A172 (cell line): ENCODE measurements around the gene GPR132. TPM values are rescaled to one million over a fixed set of nuclear protein-coding genes. Genes with fewer than 3 reads are reported as not detected.
"Not testable (repeated sequence)": the region's sequence is repeated elsewhere in the genome, so short reads cannot be mapped to it uniquely, and the experiment has no call there.

Experiments used
- DNase-seq: peaks from one replicate; pipeline ENCODE4 v3.0.0-alpha.2; 2015; ENCODE audit warnings: low spot score
- total RNA-seq: library from RNA; depleted of rRNA; stranded (reverse); fragments of >200 nt; shearing (Covaris generic); gene quantifications from 2 replicates; pipeline ENCODE4 v1.2.3, GENCODE V29; 2014

The GPR132 gene
- total RNA-seq, 1 experiment from 2014 or later = not detected

DNA sequence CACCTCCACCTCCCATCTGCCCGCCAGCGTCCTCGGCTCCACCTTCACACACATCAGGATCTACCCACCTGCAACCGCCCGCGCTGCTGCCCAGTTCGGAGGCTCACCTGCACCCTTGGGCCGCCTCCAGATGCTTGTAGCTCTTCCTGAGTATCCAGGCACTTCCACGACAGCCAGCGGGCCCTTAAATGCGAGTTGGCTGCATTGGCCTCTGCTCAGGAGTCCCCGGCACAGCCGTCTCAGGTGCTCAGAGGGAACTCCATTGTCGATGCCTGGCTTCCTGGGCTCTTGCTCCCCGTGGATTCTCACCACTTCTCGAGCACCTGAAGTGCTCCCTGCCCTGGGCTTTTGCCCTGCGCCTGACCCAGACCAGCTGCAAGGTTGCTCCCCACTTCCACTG, 22.4 kb downstream of the GPR132 start:
- no peak for DNase-seq

DNA sequence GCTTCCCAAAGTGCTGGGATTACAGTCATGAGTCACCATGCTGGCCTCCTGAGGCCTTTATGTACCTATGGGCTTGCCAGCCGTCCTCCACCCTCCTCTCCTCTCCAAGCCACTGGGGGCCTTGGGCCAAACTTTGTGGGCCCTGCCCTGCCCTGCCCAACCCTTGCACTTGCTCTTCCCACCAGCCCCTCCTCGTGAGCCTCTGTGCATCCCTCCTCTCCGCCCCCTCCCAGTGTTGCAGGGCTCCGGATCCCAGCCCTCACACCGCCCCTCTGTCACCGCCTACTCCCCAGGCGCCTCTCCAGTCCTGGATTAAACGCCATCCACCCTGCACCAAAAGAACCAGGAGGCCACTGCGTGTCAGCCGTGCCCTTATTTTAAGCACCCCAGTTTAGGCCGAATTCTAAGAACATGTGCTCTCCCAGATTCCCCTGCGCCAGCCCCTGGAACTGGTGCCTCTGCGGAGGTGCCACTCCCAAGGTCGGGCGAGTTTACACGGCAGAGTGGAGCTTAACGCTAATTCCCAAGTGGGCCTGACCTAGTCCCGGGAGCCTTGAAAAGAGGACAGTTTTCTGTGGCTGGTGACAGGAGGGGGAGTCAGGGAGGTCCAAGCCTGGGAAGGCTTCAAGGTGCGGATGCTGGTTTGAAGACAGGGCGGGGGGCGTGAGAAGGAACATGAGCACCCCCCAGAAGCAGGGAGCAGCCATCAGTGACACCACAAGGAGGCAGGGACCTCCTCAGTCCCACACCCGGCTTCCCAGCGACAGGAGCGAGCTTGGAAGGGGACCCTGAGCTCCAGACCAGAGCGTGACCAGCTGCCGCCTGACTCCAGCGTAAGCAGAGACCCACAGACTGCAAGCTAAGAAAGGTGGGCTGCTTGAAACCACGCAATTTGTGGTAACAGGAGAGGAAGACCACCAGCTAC, 23.1 kb downstream of the GPR132 start:
- no peak for DNase-seq

DNA sequence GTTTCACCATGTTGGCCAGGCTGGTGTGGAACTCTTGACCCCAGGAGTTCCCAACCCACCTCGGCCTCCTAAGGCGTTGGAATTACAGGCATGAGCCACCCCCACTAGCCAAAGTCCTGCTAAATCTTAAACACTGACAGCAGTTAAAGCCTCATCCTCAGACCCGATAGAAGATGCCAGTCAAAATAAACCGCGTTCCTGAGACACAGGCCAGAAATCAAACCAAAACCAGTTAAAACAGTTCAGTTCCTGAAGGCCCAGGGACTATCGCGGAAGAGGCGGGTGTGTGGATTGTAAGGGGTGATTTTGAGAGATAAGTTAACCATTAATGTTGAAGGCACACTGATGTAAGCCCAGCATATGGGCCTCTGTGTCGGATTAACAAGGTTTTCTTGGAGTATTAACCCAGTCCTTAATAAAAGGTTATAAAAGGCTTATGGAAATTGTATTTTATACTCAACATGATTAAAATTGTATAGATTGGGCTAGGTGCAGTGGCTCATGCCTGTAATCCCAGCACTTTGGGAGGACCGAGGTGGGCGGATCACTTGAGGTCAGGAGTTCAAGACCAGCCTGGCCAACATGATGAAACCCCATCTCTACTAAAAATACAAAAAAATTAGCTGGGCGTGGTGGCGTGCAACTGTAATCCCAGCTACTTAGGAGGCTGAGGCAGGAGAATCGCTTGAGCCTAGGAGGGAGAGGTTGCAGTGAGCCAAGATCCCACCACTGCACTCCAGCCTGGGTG, 25.6 kb downstream of the GPR132 start:
- DNase-seq = no peak

DNA sequence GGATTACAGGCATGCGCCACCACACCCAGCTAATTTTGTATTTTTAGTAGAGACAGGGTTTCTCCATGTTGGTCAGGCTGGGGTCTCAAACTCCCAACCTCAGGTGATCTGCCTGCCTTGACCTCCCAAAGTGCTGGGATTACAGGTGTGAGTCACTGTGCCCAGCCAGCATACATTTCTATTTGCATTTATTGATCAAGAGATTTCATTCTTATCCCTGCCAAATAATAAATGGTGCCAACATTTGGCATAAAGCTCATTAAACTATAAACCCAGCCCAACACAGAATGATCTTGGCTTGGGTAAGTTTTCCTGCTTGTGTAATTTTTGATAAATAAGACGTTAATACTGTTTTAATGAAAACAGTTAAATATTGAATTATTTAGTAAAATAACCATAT, 29.6 kb downstream of the GPR132 start:
- DNase-seq = not testable (repeated sequence)

DNA sequence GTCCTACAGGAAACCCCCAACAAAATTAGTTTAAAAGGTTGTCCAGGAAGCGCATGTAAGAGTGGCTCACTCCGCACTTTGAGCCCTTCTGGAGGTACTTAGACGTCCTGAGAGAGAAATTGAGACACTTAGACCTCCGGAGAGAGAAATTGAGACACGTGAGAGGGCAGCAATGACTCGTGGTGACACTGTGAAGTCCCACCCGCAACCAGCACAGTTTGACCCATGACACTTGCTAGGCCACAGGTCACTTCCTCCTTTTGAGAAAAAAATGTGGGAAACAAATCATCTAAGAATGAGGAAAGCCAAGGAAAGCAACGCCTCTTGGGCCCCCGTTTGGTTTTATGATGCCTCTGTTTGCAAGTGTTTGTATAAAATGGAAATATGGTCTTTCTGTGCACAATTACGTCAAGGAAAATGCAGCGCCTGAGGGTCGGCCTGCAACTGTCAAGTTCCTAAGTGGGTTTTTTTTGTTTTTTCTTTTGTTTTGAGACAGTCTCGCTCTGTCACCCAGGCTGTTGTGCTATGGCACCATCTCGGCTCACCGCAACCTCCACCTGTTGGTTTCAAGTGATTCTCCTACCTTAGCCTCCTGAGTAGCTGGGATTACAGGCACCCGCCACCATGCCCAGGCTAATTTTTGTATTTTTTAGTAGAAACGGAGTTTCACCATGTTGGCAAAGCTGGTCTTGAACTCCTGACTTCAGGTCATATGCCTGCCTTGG, 30.8 kb downstream of the GPR132 start:
- no peak for DNase-seq

DNA sequence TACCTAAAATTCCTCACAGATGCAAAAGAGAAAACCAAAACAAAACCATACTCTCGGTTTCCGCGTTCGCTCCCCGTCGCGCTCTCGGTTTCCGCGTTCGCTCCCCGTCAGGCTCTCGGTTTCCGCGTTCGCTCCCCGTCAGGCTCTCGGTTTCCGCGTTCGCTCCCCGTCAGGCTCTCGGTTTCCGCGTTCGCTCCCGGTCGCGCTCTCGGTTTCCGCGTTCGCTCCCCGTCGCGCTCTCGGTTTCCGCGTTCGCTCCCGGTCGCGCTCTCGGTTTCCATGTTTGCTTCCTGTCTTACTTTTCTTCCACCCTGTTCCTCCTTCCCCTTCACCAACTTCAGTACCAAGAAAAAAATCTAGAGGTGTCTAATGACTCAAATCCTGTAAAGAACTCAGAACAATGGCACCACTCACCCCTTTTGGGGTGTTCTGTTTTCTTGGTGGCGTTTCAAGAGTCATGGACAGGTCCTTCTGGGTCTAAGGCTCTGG, 31.8 kb downstream of the GPR132 start:
- not testable (repeated sequence) for DNase-seq

DNA sequence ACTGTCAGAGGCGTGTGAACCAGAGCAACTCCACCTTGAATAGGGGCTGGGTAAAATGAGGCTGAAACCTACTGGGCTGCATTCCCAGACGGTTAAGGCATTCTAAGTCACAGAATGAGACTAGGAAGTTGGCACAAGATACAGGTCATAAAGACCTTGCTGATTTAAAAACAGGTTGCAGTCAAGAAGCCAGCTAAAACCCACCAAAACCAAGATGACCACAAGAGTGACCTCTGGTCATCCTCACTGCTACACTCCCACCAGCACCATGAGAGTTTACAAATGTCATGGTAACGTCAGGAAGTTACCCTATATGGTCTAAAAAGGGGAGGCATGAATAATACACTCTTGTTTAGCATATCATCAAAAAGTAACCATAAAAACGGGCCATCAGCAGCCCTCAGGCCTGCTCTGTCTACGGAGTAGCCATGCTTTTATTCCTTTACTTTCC, 32.8 kb downstream of the GPR132 start:
- peak; percentile 64 for DNase-seq

DNA sequence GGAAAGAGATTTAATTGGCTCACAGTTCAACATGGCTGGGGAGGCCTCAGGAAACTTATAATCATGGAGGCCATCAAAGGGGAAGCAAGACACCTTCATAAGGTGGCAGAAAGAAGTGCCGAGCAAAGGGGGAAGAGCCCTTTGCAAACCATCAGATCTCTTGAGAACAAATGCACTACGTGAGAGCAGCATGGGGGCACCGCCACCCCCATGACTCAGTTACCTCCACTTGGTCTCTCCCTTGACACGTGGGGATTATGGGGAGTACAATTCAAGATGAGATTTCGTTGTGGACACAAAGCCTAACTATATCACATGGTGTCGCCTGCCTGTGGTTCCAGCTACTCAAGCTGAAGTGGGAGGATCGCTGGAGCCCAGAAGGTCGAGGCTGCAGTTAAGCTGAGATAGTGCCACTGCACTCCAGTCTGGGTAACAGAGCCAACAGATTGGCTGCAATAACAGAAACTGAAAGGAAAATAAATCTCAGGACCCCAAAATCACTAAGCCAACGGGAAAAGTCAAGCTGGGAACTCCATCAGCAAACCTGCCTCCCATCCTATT, 34.3 kb downstream of the GPR132 start:
- DNase-seq = no peak

DNA sequence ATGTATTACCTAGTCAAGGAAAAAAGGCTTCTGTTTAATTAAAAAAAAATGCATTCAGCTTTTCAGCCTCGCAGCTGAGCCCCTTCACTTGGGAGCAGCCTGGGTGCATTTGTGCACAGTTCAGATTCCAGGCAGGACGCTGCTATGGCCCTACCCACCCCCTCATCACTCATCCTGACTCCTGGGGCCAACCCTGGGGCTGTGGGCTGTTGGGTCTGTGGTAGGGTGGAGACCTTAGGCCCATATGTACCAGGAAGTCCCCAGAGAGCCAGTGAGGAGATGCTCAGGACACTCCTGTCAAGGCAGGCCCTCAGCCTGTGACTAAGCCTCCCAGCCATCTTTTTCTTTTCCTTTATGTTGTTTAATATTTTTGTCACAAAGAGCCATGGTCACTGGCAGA, 35.0 kb downstream of the GPR132 start:
- DNase-seq = no peak

DNA sequence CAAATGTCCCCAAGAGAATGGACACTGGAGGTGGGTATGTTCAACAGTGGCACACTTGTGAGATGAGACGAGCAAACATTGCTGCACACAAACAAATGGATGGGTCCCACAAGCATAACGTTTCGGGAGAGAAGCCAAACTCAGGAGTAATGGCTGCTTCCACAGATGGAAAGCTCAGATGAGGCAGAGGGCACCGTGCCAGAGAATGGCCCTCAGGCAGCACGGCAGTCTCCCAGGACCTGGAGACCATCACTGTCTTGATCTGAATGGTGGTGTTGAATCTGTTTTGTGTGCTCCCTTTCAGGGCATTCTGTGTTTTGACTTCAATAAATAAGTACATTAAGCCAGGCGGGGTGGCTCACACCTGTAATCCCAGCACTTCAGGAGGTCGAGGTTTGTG, 35.8 kb downstream of the GPR132 start:
- DNase-seq = no peak

DNA sequence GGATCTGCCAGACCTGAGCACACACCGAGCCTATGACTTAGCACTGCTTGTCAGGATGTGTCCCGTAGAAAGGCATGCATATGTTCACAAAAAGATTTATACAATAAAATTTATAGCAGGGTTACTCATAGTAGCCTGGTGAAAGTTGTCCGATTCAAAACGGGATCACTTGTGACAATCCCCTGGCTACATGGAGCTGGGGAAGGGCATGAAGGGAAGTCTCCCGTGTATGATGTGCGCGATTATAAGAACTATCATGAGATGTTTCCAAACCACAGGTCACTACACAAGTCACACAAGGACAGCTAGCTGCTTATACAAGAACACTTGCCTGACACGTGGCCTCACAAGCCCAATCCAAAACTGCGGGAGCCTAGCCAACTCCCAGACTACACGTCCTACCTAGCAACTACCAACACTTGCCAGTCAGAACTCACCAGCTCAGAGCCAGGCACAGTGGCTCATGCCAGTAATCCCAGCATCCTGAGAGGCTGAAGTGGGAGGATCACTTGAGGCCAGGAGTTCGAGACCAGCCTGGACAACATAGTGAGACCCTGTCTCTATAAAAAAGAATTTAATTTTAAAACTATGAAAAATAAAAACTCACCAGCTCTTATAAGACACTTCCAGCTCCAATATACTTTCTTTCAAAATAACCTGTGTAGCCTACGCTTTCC, 36.8 kb downstream of the GPR132 start:
- peak; percentile 76 for DNase-seq

DNA sequence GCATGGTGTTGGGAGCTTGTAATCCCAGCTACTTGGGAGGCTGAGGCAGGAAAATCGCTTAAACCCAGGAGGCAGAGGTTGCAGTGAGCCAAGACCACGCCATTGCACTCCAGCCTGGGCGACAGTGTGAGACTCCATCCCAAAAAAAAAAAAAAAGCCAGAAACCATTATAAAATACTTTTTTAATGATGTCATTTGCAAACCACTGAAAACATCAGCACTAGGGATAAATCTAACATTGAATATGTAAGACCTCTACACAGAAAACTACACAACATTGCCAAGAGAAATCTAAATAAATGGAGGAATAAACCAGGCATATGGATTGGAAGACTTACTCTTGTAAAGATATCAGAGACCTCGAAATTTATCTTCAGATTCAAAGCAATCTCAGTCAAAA, 37.5 kb downstream of the GPR132 start:
- DNase-seq = not testable (repeated sequence)

DNA sequence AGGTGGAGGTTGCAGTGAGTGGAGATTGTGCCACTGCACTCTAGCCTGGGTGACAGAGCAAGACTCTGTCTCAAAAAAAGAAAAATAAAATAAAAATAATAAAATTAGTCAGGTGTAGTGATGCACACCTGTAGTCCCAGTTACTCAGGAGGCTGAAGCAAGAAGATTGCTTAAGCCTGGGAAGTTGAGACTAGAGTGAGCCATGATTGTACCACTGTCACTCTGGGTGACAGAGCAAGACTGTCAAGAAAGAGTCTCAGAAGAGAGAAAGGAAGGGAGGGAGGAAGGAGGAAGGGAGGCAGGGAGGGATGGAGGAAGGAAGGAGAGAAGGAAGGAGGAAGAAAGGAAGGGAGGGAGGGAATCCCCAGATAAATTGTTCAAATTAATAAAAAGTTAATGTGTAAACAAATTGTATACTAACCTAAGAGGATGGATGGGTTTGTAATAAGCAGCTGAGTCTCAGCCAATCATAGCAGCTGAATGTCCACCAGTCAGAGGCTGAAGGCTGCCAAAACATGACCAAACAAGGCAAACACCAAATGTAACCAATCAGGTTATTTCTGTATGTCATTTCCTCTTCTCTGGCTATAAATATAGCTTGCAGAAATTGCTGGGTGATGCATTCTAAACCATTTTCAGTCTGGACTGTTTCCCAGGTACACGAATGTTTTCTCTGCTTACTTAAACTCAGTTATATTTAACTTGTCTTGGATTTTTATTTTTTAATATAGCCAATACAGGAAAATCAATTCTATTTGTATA, 38.2 kb downstream of the GPR132 start:
- DNase-seq = peak; percentile 84

DNA sequence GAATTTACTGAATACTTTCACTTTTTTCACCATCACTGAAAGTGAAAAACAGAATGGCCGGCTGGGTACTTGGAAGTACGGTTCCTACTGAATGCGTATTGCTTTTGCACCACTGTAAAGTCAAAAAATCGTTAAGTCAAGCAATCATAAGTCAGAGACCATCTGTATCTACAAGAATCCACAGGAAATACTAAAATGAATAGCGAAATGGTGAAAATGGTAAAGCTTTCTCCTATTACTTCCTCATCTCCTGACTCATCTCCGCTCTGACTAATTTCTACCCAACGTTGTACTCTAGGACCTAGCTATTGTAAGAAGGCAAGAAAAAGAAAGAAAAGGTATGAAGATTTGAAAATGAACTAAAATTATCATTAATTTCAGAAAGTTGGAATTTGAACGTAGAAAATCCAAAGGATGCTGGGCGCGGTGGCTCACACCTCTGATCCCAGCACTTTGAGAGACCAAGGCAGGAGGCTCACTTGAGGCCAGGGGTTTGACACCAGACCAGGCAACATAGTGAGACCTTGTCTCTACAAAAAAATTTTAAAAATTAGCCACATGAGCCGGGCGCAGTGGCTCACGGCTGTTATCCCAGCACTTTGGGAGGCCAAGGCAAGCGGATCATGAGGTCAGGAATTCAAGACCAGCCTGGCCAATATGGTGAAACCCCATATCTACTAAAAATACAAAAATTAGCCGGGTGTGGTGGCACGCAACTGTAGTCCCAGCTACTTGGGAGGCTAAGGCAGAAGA, 39.0 kb downstream of the GPR132 start:
- peak; percentile 76 for DNase-seq

DNA sequence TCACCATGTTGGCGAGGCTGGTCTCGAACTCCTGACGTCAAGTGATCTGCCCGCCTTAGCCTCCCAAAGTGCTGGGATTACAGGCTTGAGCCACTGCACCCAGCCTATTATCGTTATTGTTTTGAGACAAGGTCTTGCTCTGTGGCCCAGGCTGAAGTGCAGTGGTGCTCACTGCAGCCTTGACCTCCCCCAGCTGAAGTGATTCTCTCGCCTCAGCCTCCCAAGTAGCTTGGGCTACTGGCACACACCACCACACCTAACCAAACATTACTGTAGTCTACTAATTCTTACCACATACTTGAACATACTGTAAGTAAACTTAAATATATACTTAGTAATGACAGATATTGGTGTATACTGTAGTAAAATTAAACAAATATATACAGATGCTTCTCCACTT, 39.8 kb downstream of the GPR132 start:
- no peak for DNase-seq

DNA sequence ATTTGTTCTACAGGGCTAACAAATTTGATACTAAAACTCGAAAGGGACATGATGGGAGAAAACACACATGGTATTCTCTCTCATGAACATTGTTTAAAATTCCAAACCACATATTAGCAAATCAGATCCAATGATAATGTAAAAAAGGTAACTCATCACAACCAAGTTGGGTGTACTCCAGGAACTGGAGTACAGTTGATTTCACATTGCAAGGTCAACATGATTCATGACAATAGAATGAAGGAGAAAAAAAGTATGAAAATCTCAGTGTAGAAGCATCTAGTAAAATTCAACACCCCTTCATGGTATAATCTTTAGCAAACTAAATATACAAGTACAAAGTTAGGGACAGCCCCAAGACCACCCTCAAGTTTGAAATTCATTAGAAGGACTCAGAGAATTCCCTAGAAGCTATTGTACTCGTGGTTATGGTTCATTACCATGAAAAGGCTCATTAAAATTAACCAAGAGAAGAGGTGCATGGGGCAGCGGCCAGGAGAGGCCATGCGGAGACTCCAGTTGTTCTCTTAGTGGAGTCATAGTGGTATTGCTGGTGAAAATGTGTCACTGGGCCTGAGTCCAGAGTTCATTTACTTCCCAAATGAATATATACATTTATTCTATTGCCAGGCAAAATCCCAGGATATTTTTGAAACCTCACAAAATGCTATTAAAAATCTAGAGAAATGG, 41.3 kb downstream of the GPR132 start:
- DNase-seq = peak; percentile 57

DNA sequence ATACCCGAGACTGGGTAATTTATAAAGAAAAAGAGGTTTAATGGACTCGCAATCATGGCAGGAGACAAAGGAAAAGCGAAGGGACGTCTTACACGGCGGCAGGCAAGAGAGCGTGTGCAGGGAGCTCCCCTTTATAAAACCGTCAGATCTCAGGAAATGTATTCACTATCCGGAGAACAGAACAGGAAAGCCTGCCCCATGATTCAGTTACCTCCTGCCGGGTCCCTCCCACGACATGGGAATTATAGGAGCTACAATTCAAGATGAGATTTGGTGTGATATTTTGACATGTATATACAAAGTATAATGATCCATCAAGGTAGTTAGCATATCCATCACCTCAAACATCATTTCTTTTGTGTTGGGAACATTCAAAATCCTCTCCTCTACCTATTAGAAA, 42.1 kb downstream of the GPR132 start:
- DNase-seq = peak; percentile 62

DNA sequence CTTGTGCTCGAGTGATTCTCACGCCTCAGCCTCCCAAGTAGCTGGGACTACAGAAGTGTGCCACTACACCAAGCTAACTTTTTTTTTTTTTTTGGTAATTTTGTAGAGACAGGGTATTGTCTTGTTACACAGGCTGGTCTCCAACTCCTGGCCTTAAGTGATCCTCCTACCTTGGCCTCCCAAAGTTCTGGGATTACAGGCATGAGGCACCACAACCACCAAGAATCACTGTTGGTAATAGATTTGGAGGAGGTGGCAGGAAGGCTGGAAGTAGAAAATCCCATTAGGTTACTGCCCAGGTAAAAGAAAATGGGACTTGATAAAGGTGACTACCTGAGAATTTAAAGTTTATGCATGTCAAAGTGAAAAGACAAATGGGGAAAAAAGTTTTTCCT, 43.0 kb downstream of the GPR132 start:
- DNase-seq = peak; percentile 46

DNA sequence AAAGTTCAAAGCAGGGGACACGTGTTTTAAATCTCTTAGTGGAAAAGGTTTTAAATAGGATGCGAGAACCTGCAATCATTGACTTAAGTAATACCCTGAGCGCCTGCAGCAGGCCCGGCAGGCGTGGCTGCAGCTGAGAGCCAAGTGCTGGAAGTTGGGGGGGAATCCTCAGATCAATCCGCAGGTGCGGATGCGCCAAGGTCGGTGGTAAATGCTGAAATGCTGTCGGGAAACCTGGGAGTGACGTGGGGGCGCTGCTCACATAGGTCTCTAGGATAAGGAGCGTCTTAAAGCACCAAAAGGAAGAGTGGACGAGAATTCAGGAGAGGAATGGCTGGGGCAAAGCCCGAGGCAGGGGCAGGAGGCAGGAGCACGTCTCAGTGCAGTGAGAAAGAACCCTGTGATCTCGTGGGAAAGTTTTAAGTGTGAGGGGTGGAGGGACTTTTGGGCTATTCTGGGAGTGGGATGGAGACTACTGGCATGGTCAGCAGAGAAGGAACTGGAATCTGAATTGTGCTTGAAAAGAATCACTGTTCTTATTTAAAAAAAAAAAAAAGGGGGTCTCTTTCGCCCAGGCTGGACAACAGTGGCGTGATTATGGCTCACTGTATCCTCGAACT, 43.5 kb downstream of the GPR132 start:
- no peak for DNase-seq
